Left renal cortex interstitium (tissue), 4 donors: ENCODE data around the gene RNF31. TPM values are rescaled to one million over a fixed set of nuclear protein-coding genes. Genes with fewer than 3 reads are reported as not detected.

Source experiments
- DNase-seq, 4 donors: peaks; one replicate each; pipeline ENCODE4 v3.0.0-alpha.2; 2013; ENCODE audit warnings: low read depth in 4 of 4, low spot score in 2 of 4, missing footprints in 1 of 4
- polyA plus RNA-seq, 4 donors: library from polyadenylated mRNA; unstranded; fragments of 120-200 nt; gene quantifications; one replicate each; pipeline ENCODE4 v1.2.1, GENCODE V29; 2013; ENCODE audit not compliant: insufficient read length in 4 of 4

The RNF31 gene
- polyA plus RNA-seq, 4 donors = 43.6 to 60.2 (median 57.7) TPM

GRCh38 chr14:24116128-24116814 lies 31.0 kb upstream of the RNF31 start:
- DNase-seq = no peak

GRCh38 chr14:24117179-24117578 lies 30.1 kb upstream of the RNF31 start:
- DNase-seq = no peak

GRCh38 chr14:24119691-24120090 lies 27.6 kb upstream of the RNF31 start:
- no peak for DNase-seq

GRCh38 chr14:24121210-24121609 lies 26.1 kb upstream of the RNF31 start:
- DNase-seq = no peak

GRCh38 chr14:24122416-24122815 lies 24.9 kb upstream of the RNF31 start:
- DNase-seq = no peak

GRCh38 chr14:24122898-24123297 lies 24.4 kb upstream of the RNF31 start:
- no peak for DNase-seq

- DNase-seq = no peak
Measured at GRCh38 chr14:24123424-24124417, 23.6 kb upstream of the RNF31 start.

GRCh38 chr14:24126939-24127338 lies 20.4 kb upstream of the RNF31 start:
- no peak for DNase-seq

GRCh38 chr14:24127673-24128072 lies 19.6 kb upstream of the RNF31 start:
- DNase-seq = no peak

- no peak for DNase-seq
Measured at GRCh38 chr14:24129410-24129998, 17.8 kb upstream of the RNF31 start.

- no peak for DNase-seq
Measured at GRCh38 chr14:24130380-24130716, 16.9 kb upstream of the RNF31 start, which contains the start of gene FITM1. FITM1 (plus strand) TSS chr14:24130659; CDS start chr14:24131564, 905 bp downstream.

GRCh38 chr14:24130717-24131548 lies 16.4 kb upstream of the RNF31 start:
- no peak for DNase-seq

- no peak for DNase-seq
Measured at GRCh38 chr14:24131549-24131966, 15.7 kb upstream of the RNF31 start.

- no peak for DNase-seq
Measured at GRCh38 chr14:24132061-24132685, 15.1 kb upstream of the RNF31 start.

- no peak for DNase-seq
Measured at GRCh38 chr14:24132976-24133375, 14.3 kb upstream of the RNF31 start.

GRCh38 chr14:24133735-24134134 lies 13.6 kb upstream of the RNF31 start:
- no peak for DNase-seq

GRCh38 chr14:24135584-24135833 lies 11.8 kb upstream of the RNF31 start:
- DNase-seq = no peak

GRCh38 chr14:24135834-24136683 lies 11.2 kb upstream of the RNF31 start, which contains the start of gene PSME1:
PSME1 (plus strand) TSS chr14:24136194; CDS start chr14:24136263, 69 bp downstream.
- peak; percentile 62 to 83 (median 74) for DNase-seq
